Endothelial cell (in vitro differentiated cells): ENCODE data around the gene E2F1. TPM values are rescaled to one million over a fixed set of nuclear protein-coding genes. Genes with fewer than 3 reads are reported as not detected.
A peak's percentile ranks its signal among the peaks of the same experiment; 100 is the strongest.

Experiments used
- DNase-seq: peaks from one replicate; pipeline ENCODE4 v3.0.0; 2021; ENCODE audit warnings: low spot score
- H3K27ac Mint-ChIP-seq: one replicate; pipeline ENCODE4 v1.8.0; 2021; ENCODE audit warnings: mixed read lengths, inconsistent platforms; ENCODE audit not compliant: unreplicated experiment
- H3K27me3 Mint-ChIP-seq: one replicate; pipeline ENCODE4 v1.8.0; 2021; ENCODE audit warnings: mild to moderate bottlenecking, moderate library complexity, mixed read lengths, inconsistent platforms; ENCODE audit not compliant: unreplicated experiment
- H3K36me3 Mint-ChIP-seq: one replicate; pipeline ENCODE4 v1.8.0; 2021; ENCODE audit warnings: mild to moderate bottlenecking, low read depth, mixed read lengths, inconsistent platforms; ENCODE audit not compliant: unreplicated experiment
- H3K4me1 Mint-ChIP-seq: one replicate; pipeline ENCODE4 v1.8.0; 2021; ENCODE audit warnings: mild to moderate bottlenecking, mixed read lengths, inconsistent platforms; ENCODE audit not compliant: unreplicated experiment
- H3K4me3 Mint-ChIP-seq: one replicate; pipeline ENCODE4 v1.8.0; 2021; ENCODE audit warnings: mild to moderate bottlenecking, mixed read lengths, inconsistent platforms; ENCODE audit not compliant: unreplicated experiment
- H3K9me3 Mint-ChIP-seq: one replicate; pipeline ENCODE4 v1.8.0; 2021; ENCODE audit warnings: mixed read lengths, inconsistent platforms; ENCODE audit not compliant: unreplicated experiment
- CTCF ChIP-seq: fragments of 200-600 bp; sonication (generic); IDR thresholded peaks from one replicate; pipeline ENCODE4 v1.5.0; 2021; ENCODE audit warnings: antibody characterized with exemption; ENCODE audit not compliant: unreplicated experiment
- total RNA-seq: library from RNA; stranded (reverse); fragmentation: NEBNext Ultra II Directional; extraction: Animal tissue kit (Norgen Biotek cat#: 25700); gene quantifications from one replicate; pipeline ENCODE4 v1.2.1, GENCODE V29; 2021; ENCODE audit not compliant: unreplicated experiment

Gene E2F1
- total RNA-seq, 1 donor from 2014 or later = 6.7 TPM

GRCh38 chr20:33676121-33676520 is 10.1 kb downstream of the E2F1 start:
- Mint-ChIP-seq H3K36me3 (peaks cover 8% of the 10 kb centered on the region), H3K27me3 (peaks cover 12% of the 10 kb centered on the region), H3K27ac (no peak overlapping the region), H3K9me3 (no peaks in the 10 kb centered on the region), H3K4me1 (peaks cover 14% of the 10 kb centered on the region), H3K4me3 (no peak overlapping the region)
- TF ChIP-seq CTCF = no peak
- DNase-seq = no peak

GRCh38 chr20:33675136-33675959 is 10.8 kb downstream of the E2F1 start:
- Mint-ChIP-seq H3K27me3 (peaks cover 12% of the 10 kb centered on the region), H3K9me3 (no peaks in the 10 kb centered on the region), H3K36me3 (peaks cover 8% of the 10 kb centered on the region), H3K4me3 (peak overlapping the region; percentile 93), H3K27ac (peak overlapping the region; percentile 64), H3K4me1 (peaks cover 14% of the 10 kb centered on the region)
- no peak for TF ChIP-seq CTCF
- DNase-seq = no peak

- Mint-ChIP-seq H3K27ac (peak within 1 kb of the TSS; percentile 64), H3K4me1 (peaks cover 17% of the 10 kb centered on the region), H3K27me3 (peaks cover 12% of the 10 kb centered on the region), H3K9me3 (no peaks in the 10 kb centered on the region), H3K36me3 (peaks cover 8% of the 10 kb centered on the region), H3K4me3 (peak within 1 kb of the TSS; percentile 93)
- peak; percentile 75 for DNase-seq
- no peak for TF ChIP-seq CTCF
These were observed 11.7 kb downstream of the E2F1 start, which contains the start of gene NECAB3 for GRCh38 chr20:33674294-33675135. Gene NECAB3 (minus strand): TSS chr20:33674428. CDS start chr20:33674352, 76 bp downstream.

GRCh38 chr20:33673410-33674293 is 12.5 kb downstream of the E2F1 start:
- no peak for TF ChIP-seq CTCF
- H3K27me3 Mint-ChIP-seq = peaks cover 12% of the 10 kb centered on the region
- peak overlapping the region; percentile 91 for H3K4me3 Mint-ChIP-seq
- peaks cover 17% of the 10 kb centered on the region for H3K4me1 Mint-ChIP-seq
- H3K36me3 Mint-ChIP-seq = peaks cover 7% of the 10 kb centered on the region
- no peak for DNase-seq
- no peak overlapping the region for H3K27ac Mint-ChIP-seq
- no peaks in the 10 kb centered on the region for H3K9me3 Mint-ChIP-seq
